ENCODE data around the gene PTPRU. TPM values are rescaled to one million over a fixed set of nuclear protein-coding genes. Genes with fewer than 3 reads are reported as not detected.

PTPRU gene
- total RNA-seq, 4 donors from 2014 or later: 15.0 to 46.7 (median 29.0) TPM

DNA sequence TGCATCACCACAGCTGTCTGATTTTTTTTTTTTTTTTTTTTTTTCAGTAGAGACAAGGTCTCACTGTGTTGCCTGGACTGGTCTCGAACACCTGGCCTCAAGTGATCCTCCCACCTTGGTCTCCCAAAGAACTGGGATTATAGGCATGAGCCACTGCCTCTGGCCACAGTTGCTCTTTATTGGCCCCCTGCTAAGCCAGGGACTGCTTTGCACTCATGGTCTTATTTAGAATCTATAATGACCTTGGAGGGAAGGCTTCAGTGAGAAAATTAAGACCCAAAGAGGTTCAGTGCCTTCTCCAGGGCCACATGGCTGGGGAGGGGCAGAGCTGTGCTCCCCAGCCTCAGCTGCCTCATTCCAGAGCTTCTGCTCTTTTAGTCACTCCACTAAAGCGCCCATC, 84.9 kb downstream of the PTPRU start:
- H3K4me3 ChIP-seq: no peak overlapping the region
- 100% methylated on average over 2 of the region's 2 CpGs for WGBS
- no peaks in the 10 kb centered on the region for H3K27me3 ChIP-seq
- TF ChIP-seq EP300 (IDR thresholded peaks at IDR 0.05): no peak
- no peak for TF ChIP-seq POLR2A (IDR thresholded peaks at IDR 0.05)
- TF ChIP-seq POLR2AphosphoS5 (IDR thresholded peaks at IDR 0.05): no peak
- TF ChIP-seq, protein P1, sequence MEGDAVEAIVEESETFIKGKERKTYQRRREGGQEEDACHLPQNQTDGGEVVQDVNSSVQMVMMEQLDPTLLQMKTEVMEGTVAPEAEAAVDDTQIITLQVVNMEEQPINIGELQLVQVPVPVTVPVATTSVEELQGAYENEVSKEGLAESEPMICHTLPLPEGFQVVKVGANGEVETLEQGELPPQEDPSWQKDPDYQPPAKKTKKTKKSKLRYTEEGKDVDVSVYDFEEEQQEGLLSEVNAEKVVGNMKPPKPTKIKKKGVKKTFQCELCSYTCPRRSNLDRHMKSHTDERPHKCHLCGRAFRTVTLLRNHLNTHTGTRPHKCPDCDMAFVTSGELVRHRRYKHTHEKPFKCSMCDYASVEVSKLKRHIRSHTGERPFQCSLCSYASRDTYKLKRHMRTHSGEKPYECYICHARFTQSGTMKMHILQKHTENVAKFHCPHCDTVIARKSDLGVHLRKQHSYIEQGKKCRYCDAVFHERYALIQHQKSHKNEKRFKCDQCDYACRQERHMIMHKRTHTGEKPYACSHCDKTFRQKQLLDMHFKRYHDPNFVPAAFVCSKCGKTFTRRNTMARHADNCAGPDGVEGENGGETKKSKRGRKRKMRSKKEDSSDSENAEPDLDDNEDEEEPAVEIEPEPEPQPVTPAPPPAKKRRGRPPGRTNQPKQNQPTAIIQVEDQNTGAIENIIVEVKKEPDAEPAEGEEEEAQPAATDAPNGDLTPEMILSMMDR (IDR thresholded peaks at IDR 0.05): no peak
- H3K36me3 ChIP-seq: peaks cover 18% of the 10 kb centered on the region
- no peak overlapping the region for H3K27ac ChIP-seq
- no peak for DNase-seq (ENCODE audit: low spot score in 2 of 2)
- H3K4me1 ChIP-seq: no peaks in the 10 kb centered on the region
- H3K9me3 ChIP-seq: no peaks in the 10 kb centered on the region

DNA sequence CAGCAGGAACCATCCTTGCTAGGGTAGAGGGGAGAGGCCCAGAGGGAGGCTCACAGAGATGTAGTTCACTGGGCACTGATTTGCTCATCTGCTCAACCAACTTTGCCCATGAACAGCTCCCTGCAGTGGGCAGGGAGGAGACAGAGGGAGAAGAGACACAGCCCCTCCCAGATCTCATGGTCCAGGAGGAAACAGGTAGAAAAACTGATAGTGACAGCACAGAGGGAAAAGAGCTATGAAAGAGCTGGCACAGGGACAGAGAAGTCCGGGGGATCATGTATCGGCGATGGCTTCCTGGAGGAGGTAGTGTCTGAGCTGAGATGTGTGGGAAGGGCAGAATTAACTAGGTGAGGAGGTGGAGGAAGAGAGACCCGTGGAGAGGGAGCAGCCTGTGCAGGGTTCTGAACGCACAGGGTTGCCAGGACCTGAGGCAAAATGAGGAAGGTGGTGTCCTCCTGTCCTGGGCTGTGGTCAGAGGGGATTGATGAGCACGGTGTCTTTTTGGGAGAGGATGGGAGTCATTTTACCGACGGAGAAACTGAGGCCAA, 85.9 kb downstream of the PTPRU start:
- no peak for DNase-seq (ENCODE audit: low spot score in 2 of 2)
- WGBS: 84% methylated on average over 8 of the region's 8 CpGs
- Histone ChIP-seq H3K36me3 (peaks cover 18% of the 10 kb centered on the region), H3K27me3 (no peaks in the 10 kb centered on the region), H3K4me1 (no peaks in the 10 kb centered on the region), H3K27ac (no peak overlapping the region), H3K4me3 (no peak overlapping the region), H3K9me3 (no peaks in the 10 kb centered on the region)
- TF ChIP-seq EP300 (IDR thresholded peaks at IDR 0.05) (no peak), POLR2AphosphoS5 (IDR thresholded peaks at IDR 0.05) (no peak), POLR2A (IDR thresholded peaks at IDR 0.05) (no peak)
- TF ChIP-seq, protein P1 (IDR thresholded peaks at IDR 0.05): no peak

DNA sequence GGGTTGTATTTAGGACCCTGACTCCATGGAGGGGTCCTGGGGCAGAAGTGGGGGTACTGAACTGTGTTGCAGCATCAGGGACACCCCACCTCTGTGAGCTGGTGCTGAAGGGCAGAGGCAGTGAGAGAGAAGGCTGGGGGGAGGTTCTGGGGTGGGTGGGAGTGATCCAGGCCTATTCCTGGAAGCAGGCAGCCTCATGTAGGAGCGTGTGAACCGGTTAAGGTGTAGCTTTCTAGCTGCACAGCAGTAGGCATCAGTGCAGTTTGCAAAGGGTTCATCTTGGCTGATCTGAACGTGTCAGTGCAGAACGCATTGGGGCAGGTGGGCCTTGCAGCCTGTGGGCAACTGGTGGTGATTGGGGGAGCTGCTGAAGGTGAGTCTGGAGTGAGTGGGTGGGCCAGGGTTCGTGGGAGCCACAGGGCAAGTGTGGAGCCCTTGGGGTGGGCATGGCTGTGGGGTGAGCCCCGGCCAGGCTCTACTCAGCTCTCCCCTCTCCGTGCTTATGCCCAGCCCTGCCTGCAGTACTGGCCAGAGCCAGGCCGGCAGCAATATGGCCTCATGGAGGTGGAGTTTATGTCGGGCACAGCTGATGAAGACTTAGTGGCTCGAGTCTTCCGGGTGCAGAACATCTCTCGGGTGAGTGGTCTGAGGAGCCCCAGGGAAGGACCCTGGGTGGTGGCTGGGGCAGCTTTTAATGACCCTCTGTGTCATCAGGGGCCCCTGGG, 86.7 kb downstream of the PTPRU start:
- H3K9me3 ChIP-seq: no peaks in the 10 kb centered on the region
- no peak overlapping the region for H3K4me3 ChIP-seq
- no peak overlapping the region for H3K27ac ChIP-seq
- H3K36me3 ChIP-seq: peaks cover 12% of the 10 kb centered on the region
- no peaks in the 10 kb centered on the region for H3K4me1 ChIP-seq
- H3K27me3 ChIP-seq: no peaks in the 10 kb centered on the region
- 85% methylated on average over 9 of the region's 12 CpGs for WGBS
- no peak for TF ChIP-seq POLR2A (IDR thresholded peaks at IDR 0.05)
- TF ChIP-seq, protein P1 (IDR thresholded peaks at IDR 0.05): no peak
- no peak for TF ChIP-seq POLR2AphosphoS5 (IDR thresholded peaks at IDR 0.05)
- TF ChIP-seq EP300 (IDR thresholded peaks at IDR 0.05): no peak
- no peak for DNase-seq (ENCODE audit: low spot score in 2 of 2)

DNA sequence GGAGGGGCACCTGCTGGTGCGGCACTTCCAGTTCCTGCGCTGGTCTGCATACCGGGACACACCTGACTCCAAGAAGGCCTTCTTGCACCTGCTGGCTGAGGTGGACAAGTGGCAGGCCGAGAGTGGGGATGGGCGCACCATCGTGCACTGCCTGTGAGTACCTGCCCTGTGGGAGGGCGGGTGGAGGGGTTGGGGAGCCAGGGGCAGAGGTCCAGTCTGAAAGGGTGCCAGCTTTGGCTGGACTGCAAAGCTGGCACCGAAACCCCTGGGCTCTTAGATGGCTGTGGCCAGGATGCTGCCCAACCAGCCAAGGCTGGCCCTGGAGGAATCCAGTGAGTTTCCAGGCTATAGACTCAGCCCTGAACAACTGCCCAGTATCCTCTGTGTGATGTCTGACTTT, 87.3 kb downstream of the PTPRU start:
- WGBS: 85% methylated on average over 4 of the region's 8 CpGs
- Histone ChIP-seq H3K4me1 (no peaks in the 10 kb centered on the region), H3K9me3 (no peaks in the 10 kb centered on the region), H3K27ac (no peak overlapping the region), H3K4me3 (no peak overlapping the region), H3K36me3 (peaks cover 12% of the 10 kb centered on the region), H3K27me3 (no peaks in the 10 kb centered on the region)
- DNase-seq (ENCODE audit: low spot score in 2 of 2): no peak
- TF ChIP-seq POLR2AphosphoS5 (IDR thresholded peaks at IDR 0.05) (no peak), EP300 (IDR thresholded peaks at IDR 0.05) (no peak), POLR2A (IDR thresholded peaks at IDR 0.05) (no peak)
- TF ChIP-seq, protein P1 (IDR thresholded peaks at IDR 0.05): no peak

DNA sequence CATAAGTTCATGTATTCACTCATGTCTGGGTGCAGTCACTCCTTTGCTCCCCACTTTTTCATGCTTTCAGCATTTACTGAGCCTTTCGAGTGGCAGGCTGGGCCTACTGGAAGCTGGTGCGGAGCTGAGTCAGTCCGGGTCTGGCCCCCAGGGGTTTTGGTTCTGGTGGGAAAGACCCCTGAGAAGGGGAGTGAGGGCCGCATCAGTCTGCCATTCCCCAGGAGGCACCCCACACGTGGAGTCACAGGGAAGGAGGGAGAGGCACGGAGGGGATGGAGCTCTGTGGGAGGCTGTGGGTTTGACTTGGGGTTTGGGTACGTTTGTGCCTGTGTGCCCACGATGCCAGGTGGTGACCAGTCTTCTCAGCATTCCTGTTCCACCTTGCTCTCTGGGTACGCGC, 87.9 kb downstream of the PTPRU start:
- Histone ChIP-seq H3K4me3 (no peak overlapping the region), H3K9me3 (no peaks in the 10 kb centered on the region), H3K27me3 (no peaks in the 10 kb centered on the region), H3K36me3 (peaks cover 12% of the 10 kb centered on the region), H3K4me1 (no peaks in the 10 kb centered on the region), H3K27ac (no peak overlapping the region)
- DNase-seq (ENCODE audit: low spot score in 2 of 2): no peak
- WGBS: 89% methylated on average over 10 of the region's 10 CpGs
- TF ChIP-seq, protein P1 (IDR thresholded peaks at IDR 0.05): no peak
- TF ChIP-seq EP300 (IDR thresholded peaks at IDR 0.05) (no peak), POLR2A (IDR thresholded peaks at IDR 0.05) (no peak), POLR2AphosphoS5 (IDR thresholded peaks at IDR 0.05) (no peak)

Measured in suprapubic skin (tissue), 4 donors.